Esophagus squamous epithelium (tissue), 4 donors: ENCODE data around the gene MAP2K6.

ENCODE experiments used
- CTCF ChIP-seq, 6 experiments: fragments of 450-650 bp in 4 of 6; fragments of 200-600 bp in 2 of 6; sonication (generic) in 2 of 6; IDR thresholded peaks; one replicate each; pipeline ENCODE4 v1.5.1; 2016 to 2019; ENCODE audit warnings: antibody characterized with exemption in 6 of 6, mild to moderate bottlenecking in 4 of 6, moderate library complexity in 4 of 6
- POLR2A ChIP-seq, 4 donors: fragments of 450-650 bp; IDR thresholded peaks; one replicate each; pipeline ENCODE4 v1.6.1; 2017; ENCODE audit warnings: antibody characterized with exemption in 4 of 4, mild to moderate bottlenecking in 4 of 4, moderate library complexity in 3 of 4

- no peak for TF ChIP-seq CTCF (IDR thresholded peaks at IDR 0.05)
- no peak for TF ChIP-seq POLR2A (IDR thresholded peaks at IDR 0.05)
Observed at GRCh38 chr17:69567130-69567529, 152.6 kb downstream of the MAP2K6 start.
